Measurements from ENCODE around the gene WDR27.

Gene WDR27

DNA sequence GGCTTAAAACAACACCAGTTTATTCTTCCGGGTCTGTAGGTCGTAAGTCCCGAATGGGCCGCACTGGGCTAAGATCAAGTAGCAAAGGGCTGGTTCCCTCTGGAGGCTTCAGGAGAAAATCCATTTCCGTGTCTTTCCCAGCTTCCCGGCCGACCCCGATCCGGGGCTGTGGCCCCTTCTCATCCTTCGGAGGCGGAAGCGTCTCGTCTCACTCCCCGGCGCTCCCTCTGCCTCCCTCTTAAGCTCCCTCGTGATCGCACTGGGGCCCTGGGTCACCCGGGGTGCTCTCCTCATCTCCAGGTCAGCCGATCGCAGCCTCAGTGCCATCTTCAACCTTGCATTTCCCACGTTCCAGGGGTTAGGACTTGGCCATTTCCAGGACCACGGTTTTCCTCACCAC, 199.4 kb downstream of the WDR27 start:
- Histone ChIP-seq H3K27ac (ENCODE audit: low read length) (no peak overlapping the region), H3K36me3 (ENCODE audit: insufficient read depth, low read depth, low read length) (no peaks in the 10 kb centered on the region), H3K9ac (ENCODE audit: low read depth, low read length) (no peak overlapping the region), H3K27me3 (ENCODE audit: insufficient read depth, low read length) (no peaks in the 10 kb centered on the region), H3K4me1 (ENCODE audit: insufficient read depth, low read length) (no peaks in the 10 kb centered on the region), H3K4me3 (ENCODE audit: low read length) (no peak overlapping the region), H3K9me3 (ENCODE audit: insufficient read depth, low read depth, low read length) (no peaks in the 10 kb centered on the region)

DNA sequence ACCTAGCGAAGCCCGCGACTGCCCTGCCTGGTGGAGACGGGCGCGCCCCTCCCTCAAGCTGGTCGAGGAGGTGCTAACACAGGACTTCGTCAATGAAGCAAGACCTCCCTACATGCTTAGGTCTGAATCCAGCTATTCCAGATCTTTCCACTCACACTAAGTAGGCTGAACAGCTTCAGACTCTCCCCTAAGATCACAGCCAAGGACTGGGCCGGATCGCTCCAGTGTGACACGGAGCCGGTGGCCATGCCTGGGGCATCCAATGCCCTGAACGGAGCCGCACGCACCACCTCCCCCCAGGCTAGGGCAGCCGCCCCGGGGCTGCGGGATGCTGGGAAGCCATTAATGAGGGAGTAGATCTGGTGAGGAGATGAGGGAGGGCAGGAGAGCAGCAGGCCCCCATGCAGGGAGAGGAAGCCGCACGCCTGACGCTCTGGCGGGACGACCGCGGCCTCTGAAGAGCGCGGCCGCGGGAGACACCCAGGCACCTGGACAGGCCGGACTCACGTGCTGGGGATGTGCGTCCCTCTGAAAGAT, 200.0 kb downstream of the WDR27 start:
- Histone ChIP-seq H3K27me3 (ENCODE audit: insufficient read depth, low read length) (no peaks in the 10 kb centered on the region), H3K4me1 (ENCODE audit: insufficient read depth, low read length) (no peaks in the 10 kb centered on the region), H3K36me3 (ENCODE audit: insufficient read depth, low read depth, low read length) (no peaks in the 10 kb centered on the region), H3K4me3 (ENCODE audit: low read length) (no peak overlapping the region), H3K9ac (ENCODE audit: low read depth, low read length) (no peak overlapping the region), H3K9me3 (ENCODE audit: insufficient read depth, low read depth, low read length) (no peaks in the 10 kb centered on the region), H3K27ac (ENCODE audit: low read length) (no peak overlapping the region)

DNA sequence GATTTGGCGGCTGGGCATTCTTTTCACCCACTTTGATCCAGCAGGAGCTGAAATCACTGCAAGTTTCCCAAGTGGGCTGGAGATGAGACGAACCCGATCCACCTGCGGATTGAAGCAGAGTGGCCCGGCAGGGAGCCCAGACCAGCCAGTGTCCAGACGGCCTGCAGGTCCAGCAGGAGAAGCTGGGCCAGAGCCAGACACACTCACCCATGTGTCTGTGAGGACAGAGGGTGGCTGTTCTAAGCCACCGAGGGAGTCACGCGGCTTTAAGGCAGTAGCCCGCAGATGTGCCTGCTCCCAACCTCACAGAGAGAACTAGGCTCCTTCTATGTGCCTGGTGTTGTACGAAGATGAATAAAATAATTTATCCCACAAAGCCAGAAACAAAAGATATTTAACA, 200.7 kb downstream of the WDR27 start:
- H3K36me3 ChIP-seq (ENCODE audit: insufficient read depth, low read depth, low read length), result no peaks in the 10 kb centered on the region
- H3K27me3 ChIP-seq (ENCODE audit: insufficient read depth, low read length), result no peaks in the 10 kb centered on the region
- H3K27ac ChIP-seq (ENCODE audit: low read length), result no peak overlapping the region
- H3K9me3 ChIP-seq (ENCODE audit: insufficient read depth, low read depth, low read length), result no peaks in the 10 kb centered on the region
- H3K9ac ChIP-seq (ENCODE audit: low read depth, low read length), result no peak overlapping the region
- H3K4me3 ChIP-seq (ENCODE audit: low read length), result no peak overlapping the region
- H3K4me1 ChIP-seq (ENCODE audit: insufficient read depth, low read length), result no peaks in the 10 kb centered on the region

DNA sequence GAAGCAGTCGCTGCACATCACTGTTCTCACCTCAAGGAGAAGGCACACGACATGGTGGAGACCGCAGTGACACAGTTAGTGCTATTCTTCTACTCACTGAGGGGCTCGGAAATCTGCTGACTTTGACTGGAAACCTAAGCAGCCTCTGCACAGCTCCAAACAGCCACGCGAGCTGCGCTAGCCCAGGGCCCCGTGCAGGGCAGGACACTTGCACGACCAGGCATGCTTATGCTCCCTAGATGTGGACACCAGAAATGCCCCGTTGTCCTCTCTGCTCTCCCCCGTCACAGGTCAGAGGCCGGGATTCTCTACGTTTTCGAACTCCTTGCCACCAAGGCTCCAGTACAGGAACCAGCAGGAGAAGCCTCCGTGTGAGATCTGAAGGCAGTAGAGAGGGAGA, 201.1 kb downstream of the WDR27 start:
- no peak overlapping the region for H3K27ac ChIP-seq (ENCODE audit: low read length)
- no peaks in the 10 kb centered on the region for H3K36me3 ChIP-seq (ENCODE audit: insufficient read depth, low read depth, low read length)
- no peak overlapping the region for H3K4me3 ChIP-seq (ENCODE audit: low read length)
- no peak overlapping the region for H3K9ac ChIP-seq (ENCODE audit: low read depth, low read length)
- no peaks in the 10 kb centered on the region for H3K27me3 ChIP-seq (ENCODE audit: insufficient read depth, low read length)
- H3K4me1 ChIP-seq (ENCODE audit: insufficient read depth, low read length), result no peaks in the 10 kb centered on the region
- no peaks in the 10 kb centered on the region for H3K9me3 ChIP-seq (ENCODE audit: insufficient read depth, low read depth, low read length)

DNA sequence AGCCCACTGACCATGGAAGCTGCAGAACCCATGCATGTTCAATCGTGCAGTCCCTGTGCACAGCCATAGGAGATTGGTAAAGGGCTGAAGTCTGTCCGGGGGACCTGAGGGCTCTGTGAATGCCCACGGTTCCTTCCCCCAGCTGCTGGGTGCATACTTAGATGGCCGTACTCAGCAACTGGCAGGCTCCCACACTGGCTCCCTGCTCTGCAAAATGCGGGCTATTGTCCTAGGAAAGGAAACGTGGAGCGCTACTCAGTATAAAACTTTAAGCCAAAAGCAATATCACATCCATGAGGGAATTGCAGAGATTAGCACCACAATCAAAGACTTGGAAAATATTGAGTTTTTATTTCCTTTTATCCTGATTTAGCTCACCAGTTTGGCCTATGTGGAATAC, 202.0 kb downstream of the WDR27 start:
- H3K4me3 ChIP-seq (ENCODE audit: low read length), result no peak overlapping the region
- H3K4me1 ChIP-seq (ENCODE audit: insufficient read depth, low read length), result no peaks in the 10 kb centered on the region
- no peaks in the 10 kb centered on the region for H3K36me3 ChIP-seq (ENCODE audit: insufficient read depth, low read depth, low read length)
- no peaks in the 10 kb centered on the region for H3K9me3 ChIP-seq (ENCODE audit: insufficient read depth, low read depth, low read length)
- H3K27ac ChIP-seq (ENCODE audit: low read length), result no peak overlapping the region
- no peak overlapping the region for H3K9ac ChIP-seq (ENCODE audit: low read depth, low read length)
- no peaks in the 10 kb centered on the region for H3K27me3 ChIP-seq (ENCODE audit: insufficient read depth, low read length)

DNA sequence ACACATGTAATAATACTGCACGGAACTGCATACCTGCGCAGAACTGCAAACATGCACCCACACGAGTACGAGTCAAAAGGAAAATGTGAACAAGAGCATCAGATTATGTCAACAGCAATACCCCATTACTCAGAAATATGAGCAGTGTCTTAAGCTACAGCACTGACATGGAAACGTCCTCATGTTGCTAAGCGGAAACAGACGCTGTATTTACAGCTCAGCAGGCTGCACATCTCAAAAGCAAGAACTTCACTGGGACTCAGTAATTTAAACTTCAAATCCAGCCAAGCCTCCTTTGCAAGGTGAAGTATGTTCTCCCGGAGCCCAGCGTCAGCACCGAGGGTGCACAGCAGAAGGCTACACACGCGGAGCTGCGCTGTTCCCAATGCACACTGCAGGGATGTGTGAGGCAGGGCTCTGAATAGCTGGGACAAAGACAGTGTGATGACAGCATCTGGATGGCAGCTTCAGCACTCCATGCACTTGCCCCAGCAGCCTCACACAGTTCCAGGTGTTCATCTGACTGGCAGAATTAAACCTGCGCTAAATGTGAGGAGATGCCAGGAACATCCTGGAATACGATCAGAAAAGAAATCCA, 202.8 kb downstream of the WDR27 start:
- Histone ChIP-seq H3K9me3 (ENCODE audit: insufficient read depth, low read depth, low read length) (no peaks in the 10 kb centered on the region), H3K27ac (ENCODE audit: low read length) (no peak overlapping the region), H3K9ac (ENCODE audit: low read depth, low read length) (no peak overlapping the region), H3K4me1 (ENCODE audit: insufficient read depth, low read length) (no peaks in the 10 kb centered on the region), H3K27me3 (ENCODE audit: insufficient read depth, low read length) (no peaks in the 10 kb centered on the region), H3K36me3 (ENCODE audit: insufficient read depth, low read depth, low read length) (no peaks in the 10 kb centered on the region), H3K4me3 (ENCODE audit: low read length) (no peak overlapping the region)

DNA sequence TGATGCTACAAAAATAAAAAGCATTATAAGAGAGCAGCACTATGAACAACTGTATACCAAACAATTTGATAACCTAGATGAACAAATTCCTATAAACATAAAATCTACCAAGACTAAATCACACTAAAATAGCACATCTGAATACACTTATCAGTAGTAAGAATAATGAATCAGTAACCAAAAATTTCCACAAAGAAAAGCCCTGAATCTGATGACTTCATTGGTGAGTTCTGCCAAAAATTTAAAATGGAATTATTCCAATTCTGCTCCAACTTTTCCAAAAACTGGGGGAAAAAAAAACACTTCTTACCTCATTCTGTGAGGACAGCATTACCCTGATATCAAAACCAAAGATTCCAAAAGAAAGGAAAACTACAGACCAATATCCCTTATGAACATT, 206.2 kb downstream of the WDR27 start:
- H3K27me3 ChIP-seq (ENCODE audit: insufficient read depth, low read length), result no peaks in the 10 kb centered on the region
- no peaks in the 10 kb centered on the region for H3K4me1 ChIP-seq (ENCODE audit: insufficient read depth, low read length)
- no peaks in the 10 kb centered on the region for H3K9me3 ChIP-seq (ENCODE audit: insufficient read depth, low read depth, low read length)
- no peaks in the 10 kb centered on the region for H3K36me3 ChIP-seq (ENCODE audit: insufficient read depth, low read depth, low read length)
- no peak overlapping the region for H3K9ac ChIP-seq (ENCODE audit: low read depth, low read length)
- no peak overlapping the region for H3K27ac ChIP-seq (ENCODE audit: low read length)
- H3K4me3 ChIP-seq (ENCODE audit: low read length), result no peak overlapping the region

DNA sequence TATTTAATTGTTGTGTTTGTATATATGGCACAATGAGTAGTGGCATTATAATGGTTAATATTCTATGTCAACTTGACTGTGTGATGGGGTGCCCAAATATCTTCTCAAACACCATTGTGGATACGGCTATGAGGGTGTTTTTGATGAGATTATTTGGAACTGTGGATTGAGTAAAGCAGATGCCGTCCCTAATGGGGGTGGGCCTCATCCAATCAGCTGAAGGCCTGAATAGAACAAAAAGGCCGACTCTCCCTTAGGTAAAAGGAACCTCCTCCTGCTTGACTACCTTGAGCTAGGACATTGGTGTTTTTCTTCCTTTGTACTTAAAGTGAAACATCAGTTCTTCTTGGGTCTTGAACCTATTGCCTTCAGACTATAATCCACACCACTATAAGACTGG, 207.8 kb downstream of the WDR27 start:
- Histone ChIP-seq H3K9ac (ENCODE audit: low read depth, low read length) (no peak overlapping the region), H3K4me1 (ENCODE audit: insufficient read depth, low read length) (no peaks in the 10 kb centered on the region), H3K27me3 (ENCODE audit: insufficient read depth, low read length) (no peaks in the 10 kb centered on the region), H3K36me3 (ENCODE audit: insufficient read depth, low read depth, low read length) (no peaks in the 10 kb centered on the region), H3K4me3 (ENCODE audit: low read length) (no peak overlapping the region), H3K27ac (ENCODE audit: low read length) (no peak overlapping the region), H3K9me3 (ENCODE audit: insufficient read depth, low read depth, low read length) (no peaks in the 10 kb centered on the region)

DNA sequence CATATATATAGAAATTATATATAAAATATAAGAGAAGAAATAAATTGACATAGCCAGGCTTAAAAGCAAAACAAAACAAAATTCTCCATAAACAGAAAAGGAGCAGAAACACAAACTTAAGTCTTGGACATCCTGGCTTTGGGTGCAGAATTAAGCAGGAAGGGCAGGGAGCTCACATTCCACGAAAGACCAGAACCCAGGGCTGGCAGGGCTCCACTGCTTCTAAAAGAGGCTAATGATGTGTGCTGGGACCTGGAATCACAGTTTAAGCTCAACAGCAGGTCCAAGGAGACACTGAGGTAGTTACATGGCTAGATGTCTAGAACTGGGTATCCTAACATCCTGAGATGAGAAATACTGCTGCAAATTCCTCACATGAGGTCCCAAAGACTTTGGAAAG, 210.3 kb downstream of the WDR27 start:
- Histone ChIP-seq H3K27me3 (ENCODE audit: insufficient read depth, low read length) (no peaks in the 10 kb centered on the region), H3K27ac (ENCODE audit: low read length) (no peak overlapping the region), H3K36me3 (ENCODE audit: insufficient read depth, low read depth, low read length) (no peaks in the 10 kb centered on the region), H3K4me1 (ENCODE audit: insufficient read depth, low read length) (no peaks in the 10 kb centered on the region), H3K4me3 (ENCODE audit: low read length) (no peak overlapping the region), H3K9me3 (ENCODE audit: insufficient read depth, low read depth, low read length) (no peaks in the 10 kb centered on the region), H3K9ac (ENCODE audit: low read depth, low read length) (no peak overlapping the region)

DNA sequence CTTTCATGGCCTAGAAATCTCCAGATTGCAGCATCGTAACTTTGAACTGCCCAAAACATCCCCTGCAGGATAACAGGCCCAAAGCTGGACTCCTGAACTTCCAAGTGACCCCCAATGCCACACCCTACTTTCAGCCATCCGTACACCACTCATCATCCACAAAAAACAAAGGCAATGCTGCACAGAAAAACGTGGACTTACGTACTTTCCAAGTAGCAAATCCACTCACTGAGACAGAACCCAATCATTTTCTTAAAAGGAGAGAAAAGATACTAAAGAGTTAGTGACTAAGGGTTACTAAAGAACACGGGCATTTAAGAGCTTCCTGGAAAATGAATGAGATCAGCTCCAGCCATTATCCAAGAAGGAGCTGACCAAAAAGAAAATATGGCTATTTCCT, 211.0 kb downstream of the WDR27 start:
- Histone ChIP-seq H3K36me3 (ENCODE audit: insufficient read depth, low read depth, low read length) (no peaks in the 10 kb centered on the region), H3K9ac (ENCODE audit: low read depth, low read length) (no peak overlapping the region), H3K9me3 (ENCODE audit: insufficient read depth, low read depth, low read length) (no peaks in the 10 kb centered on the region), H3K4me1 (ENCODE audit: insufficient read depth, low read length) (no peaks in the 10 kb centered on the region), H3K27me3 (ENCODE audit: insufficient read depth, low read length) (no peaks in the 10 kb centered on the region), H3K27ac (ENCODE audit: low read length) (no peak overlapping the region), H3K4me3 (ENCODE audit: low read length) (no peak overlapping the region)

DNA sequence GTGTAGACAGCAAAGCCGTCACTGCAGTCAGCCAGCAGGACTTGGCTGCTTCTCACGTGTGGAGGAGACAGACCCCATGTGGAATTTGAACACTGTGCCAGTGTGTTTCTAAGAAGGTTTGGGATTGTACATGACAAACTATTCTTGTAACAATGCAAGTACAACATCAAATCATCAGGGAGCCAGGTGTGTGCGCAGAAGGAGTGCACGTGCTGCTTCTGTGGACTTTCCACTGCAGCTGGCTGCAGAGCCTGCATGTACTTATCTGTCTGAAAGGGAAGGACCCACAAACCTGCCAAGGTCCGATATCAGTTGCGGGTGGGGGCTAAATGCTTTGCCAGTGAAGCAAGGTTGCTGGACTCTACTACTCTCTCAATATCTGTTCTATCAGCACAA, 211.6 kb downstream of the WDR27 start:
- H3K27me3 ChIP-seq (ENCODE audit: insufficient read depth, low read length), result no peaks in the 10 kb centered on the region
- H3K9ac ChIP-seq (ENCODE audit: low read depth, low read length), result no peak overlapping the region
- H3K27ac ChIP-seq (ENCODE audit: low read length), result no peak overlapping the region
- no peak overlapping the region for H3K4me3 ChIP-seq (ENCODE audit: low read length)
- no peaks in the 10 kb centered on the region for H3K36me3 ChIP-seq (ENCODE audit: insufficient read depth, low read depth, low read length)
- H3K4me1 ChIP-seq (ENCODE audit: insufficient read depth, low read length), result no peaks in the 10 kb centered on the region
- H3K9me3 ChIP-seq (ENCODE audit: insufficient read depth, low read depth, low read length), result no peaks in the 10 kb centered on the region; the same call in 1 of the 2 replicates

DNA sequence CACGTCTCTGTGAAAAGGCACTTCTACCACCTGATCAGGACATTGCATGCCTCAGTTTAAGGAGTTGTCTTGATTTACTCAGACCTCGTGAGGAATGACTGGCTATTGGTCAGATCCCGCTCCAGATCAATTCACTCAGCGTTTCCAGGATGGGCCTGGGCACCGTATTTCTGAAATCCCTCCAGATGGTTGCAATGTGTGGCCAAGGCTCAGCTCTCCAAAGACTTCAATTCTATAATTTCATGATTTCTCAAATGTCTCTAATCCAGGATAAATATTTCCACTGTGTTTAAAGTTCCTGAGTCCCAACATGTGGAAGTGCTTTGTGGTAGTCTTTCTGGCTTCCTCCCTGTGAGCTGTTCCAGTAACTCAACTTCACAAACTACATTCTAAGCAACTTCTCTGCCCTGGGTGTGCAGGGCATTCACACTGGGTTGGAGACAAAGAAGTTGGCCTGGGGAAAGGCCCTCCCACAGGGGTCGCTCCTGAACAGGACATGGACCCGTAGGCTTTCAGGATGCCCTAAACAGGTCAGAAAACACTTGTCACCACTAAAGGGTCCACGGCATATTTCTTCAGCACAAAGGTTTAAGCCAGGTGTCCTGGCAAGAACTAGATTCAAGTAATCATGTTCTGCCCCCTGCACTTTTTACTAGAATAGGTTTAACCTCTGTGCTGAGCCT, 212.1 kb downstream of the WDR27 start:
- H3K9me3 ChIP-seq (ENCODE audit: insufficient read depth, low read depth, low read length), result no peaks in the 10 kb centered on the region; the same call in 1 of the 2 replicates
- H3K4me3 ChIP-seq (ENCODE audit: low read length), result no peak overlapping the region
- H3K27ac ChIP-seq (ENCODE audit: low read length), result no peak overlapping the region
- H3K4me1 ChIP-seq (ENCODE audit: insufficient read depth, low read length), result no peaks in the 10 kb centered on the region
- no peaks in the 10 kb centered on the region for H3K36me3 ChIP-seq (ENCODE audit: insufficient read depth, low read depth, low read length)
- H3K9ac ChIP-seq (ENCODE audit: low read depth, low read length), result no peak overlapping the region
- no peaks in the 10 kb centered on the region for H3K27me3 ChIP-seq (ENCODE audit: insufficient read depth, low read length)

All from iPS-20b (cell line).